B cell (primary cell): ENCODE results near the gene FSCN2. TPM values are rescaled to one million over a fixed set of nuclear protein-coding genes. Genes with fewer than 3 reads are reported as not detected.

Source experiments
- ATAC-seq: fragments of 200-7000 bp; cut with Tn5 transposase; one replicate; pipeline ENCODE4 v1.10.0; 2021; ENCODE audit warnings: low read depth, mild to moderate bottlenecking, moderate number of reproducible peaks, moderate library complexity
- CTCF ChIA-PET: fragments of 350-600 bp; sonication (Branson Sonifier 250); formaldehyde crosslinking; loops from one replicate; lab custom pipeline; 2021; ENCODE audit warnings: antibody characterized with exemption, inconsistent platforms; lab: Charles Lee
- POLR2A ChIA-PET: fragments of 350-600 bp; sonication (Branson Sonifier 250); formaldehyde crosslinking; loops from one replicate; lab custom pipeline; 2021; ENCODE audit warnings: antibody characterized with exemption; lab: Charles Lee
- DNase-seq: peaks from one replicate; pipeline ENCODE4 v3.0.0; 2013
- H2AFZ ChIP-seq: 2 replicates; pipeline ENCODE4 v1.6.1; 2012; ENCODE audit warnings: mild to moderate bottlenecking, low read depth, low read length; ENCODE audit not compliant: insufficient read depth, poor library complexity, severe bottlenecking
- H3K27ac ChIP-seq, 2 donors: 1 replicate in 1 of 2; 2 replicates in 1 of 2; pipeline ENCODE4 v1.5.1; 2012 to 2013; ENCODE audit warnings: low read length in 2 of 2, mild to moderate bottlenecking in 2 of 2, moderate library complexity in 1 of 2
- H3K27me3 ChIP-seq, 4 experiments: fragments of 200-600 bp in 1 of 4; sonication (generic) in 1 of 4; replicated peaks in 1 of 4; 1 replicate in 2 of 4; 2 replicates in 2 of 4; pipeline versions ENCODE4 v1.6.1 to v1.7.0; 2013 to 2016; ENCODE audit warnings: low read length in 3 of 4, mild to moderate bottlenecking in 2 of 4, mixed read lengths in 1 of 4, moderate library complexity in 1 of 4; ENCODE audit not compliant: insufficient read depth in 4 of 4, control insufficient read depth in 3 of 4; ENCODE audit errors: control extremely low read depth in 1 of 4
- H3K36me3 ChIP-seq, 2 experiments: replicated peaks in 1 of 2; 1 replicate in 1 of 2; 2 replicates in 1 of 2; pipeline versions ENCODE4 v1.6.1 to v1.7.1; 2013; ENCODE audit warnings: low read length in 1 of 2; ENCODE audit not compliant: insufficient read depth in 2 of 2, control insufficient read depth in 1 of 2; ENCODE audit errors: control extremely low read depth in 1 of 2, extremely low read depth in 1 of 2
- H3K4me1 ChIP-seq, 2 donors: fragments of 200-600 bp in 1 of 2; sonication (generic) in 1 of 2; 1 replicate in 1 of 2; 2 replicates in 1 of 2; pipeline versions ENCODE4 v1.5.1 to v1.6.1; 2013 to 2017; ENCODE audit warnings: low read length in 2 of 2; ENCODE audit not compliant: control insufficient read depth in 2 of 2, insufficient read depth in 2 of 2
- H3K4me2 ChIP-seq: replicated peaks from 2 replicates; pipeline ENCODE3; 2012; ENCODE audit warnings: mild to moderate bottlenecking, low read depth, low read length; ENCODE audit not compliant: poor library complexity, severe bottlenecking
- H3K4me3 ChIP-seq, 5 experiments: fragments of 200-600 bp in 1 of 5; sonication (generic) in 1 of 5; 1 replicate in 3 of 5; 2 replicates in 2 of 5; pipeline versions ENCODE4 v1.5.1 to v1.7.0; 2011 to 2016; ENCODE audit warnings: low read length in 4 of 5, mild to moderate bottlenecking in 4 of 5, low read depth in 2 of 5, control low read depth in 1 of 5, moderate library complexity in 1 of 5; ENCODE audit not compliant: insufficient read depth in 1 of 5; ENCODE audit errors: control extremely low read depth in 1 of 5, extremely low read depth in 1 of 5
- H3K79me2 ChIP-seq: fragments of 200-600 bp; sonication (generic); one replicate; pipeline ENCODE4 v1.6.0; 2016; ENCODE audit warnings: low read length; ENCODE audit not compliant: control insufficient read depth, insufficient read depth
- H3K9ac ChIP-seq: fragments of 200-600 bp; sonication (generic); 2 replicates; pipeline ENCODE4 v1.6.1; 2017; ENCODE audit warnings: mild to moderate bottlenecking, low read length, moderate library complexity
- H3K9me3 ChIP-seq, 3 donors: one replicate each; pipeline versions ENCODE4 v1.6.1 to v1.7.1; 2013; ENCODE audit warnings: low read length in 2 of 3; ENCODE audit not compliant: control insufficient read depth in 2 of 3, insufficient read depth in 1 of 3; ENCODE audit errors: control extremely low read depth in 1 of 3
- H4K20me1 ChIP-seq: 2 replicates; pipeline ENCODE4 v1.6.0; 2012; ENCODE audit warnings: mild to moderate bottlenecking, low read length; ENCODE audit not compliant: insufficient read depth, control insufficient read depth, poor library complexity, severe bottlenecking
- H3K27ac Mint-ChIP-seq: one replicate; pipeline ENCODE4 v1.8.0; 2021; ENCODE audit warnings: mixed read lengths
- H3K27me3 Mint-ChIP-seq: one replicate; pipeline ENCODE4 v1.8.0; 2021; ENCODE audit warnings: mixed read lengths
- H3K4me1 Mint-ChIP-seq: one replicate; pipeline ENCODE4 v1.8.0; 2021; ENCODE audit warnings: mixed read lengths
- H3K4me3 Mint-ChIP-seq: one replicate; pipeline ENCODE4 v1.8.0; 2021; ENCODE audit warnings: mixed read lengths
- H3K9me3 Mint-ChIP-seq: one replicate; pipeline ENCODE4 v1.8.0; 2022; ENCODE audit warnings: mixed read lengths; ENCODE audit not compliant: insufficient read depth
- EZH2 ChIP-seq: IDR thresholded peaks from 2 replicates; pipeline ENCODE4 v1.6.1; 2012; ENCODE audit warnings: borderline replicate concordance, low read depth, mild to moderate bottlenecking, moderate library complexity, low read length; ENCODE audit not compliant: insufficient read depth, poor library complexity, severe bottlenecking
- WGBS: methylation state at CpG from one replicate; pipeline ENCODE4 v1.1.5; 2013; ENCODE audit warnings: missing lambda C conversion rate; ENCODE audit not compliant: insufficient coverage; 5-methylcytosine and 5-hydroxymethylcytosine counted together
- intact Hi-C: fragments of 100-400 bp; cut with micrococcal nuclease; formaldehyde crosslinking; loops from one replicate; pipeline ENCODE4 v1.10.0; 2022
- polyA plus RNA-seq: library from polyadenylated mRNA; depleted of rRNA; stranded (reverse); fragments of >200 nt; gene quantifications from 2 replicates; pipeline ENCODE4 v1.2.3, GENCODE V29; 2012
- total RNA-seq, 2 donors: library from RNA; stranded (reverse); fragments of 120-200 nt in 1 of 2; gene quantifications; 1 replicate in 1 of 2; 2 replicates in 1 of 2; pipeline versions ENCODE4 v1.2.3 to v1.2.4, GENCODE V29; 2013 to 2022
- TF ChIP-seq, protein P1 (sequence below): fragments of 200-600 bp; IDR thresholded peaks from one replicate; pipeline ENCODE4 v1.8.0; 2022; ENCODE audit warnings: antibody characterized with exemption, mild to moderate bottlenecking

The FSCN2 gene
- total and polyA plus RNA-seq, 2 donors (not counting 1 experiment from before 2014, with no cell fraction given): 6.3 to 12.0 TPM

DNA sequence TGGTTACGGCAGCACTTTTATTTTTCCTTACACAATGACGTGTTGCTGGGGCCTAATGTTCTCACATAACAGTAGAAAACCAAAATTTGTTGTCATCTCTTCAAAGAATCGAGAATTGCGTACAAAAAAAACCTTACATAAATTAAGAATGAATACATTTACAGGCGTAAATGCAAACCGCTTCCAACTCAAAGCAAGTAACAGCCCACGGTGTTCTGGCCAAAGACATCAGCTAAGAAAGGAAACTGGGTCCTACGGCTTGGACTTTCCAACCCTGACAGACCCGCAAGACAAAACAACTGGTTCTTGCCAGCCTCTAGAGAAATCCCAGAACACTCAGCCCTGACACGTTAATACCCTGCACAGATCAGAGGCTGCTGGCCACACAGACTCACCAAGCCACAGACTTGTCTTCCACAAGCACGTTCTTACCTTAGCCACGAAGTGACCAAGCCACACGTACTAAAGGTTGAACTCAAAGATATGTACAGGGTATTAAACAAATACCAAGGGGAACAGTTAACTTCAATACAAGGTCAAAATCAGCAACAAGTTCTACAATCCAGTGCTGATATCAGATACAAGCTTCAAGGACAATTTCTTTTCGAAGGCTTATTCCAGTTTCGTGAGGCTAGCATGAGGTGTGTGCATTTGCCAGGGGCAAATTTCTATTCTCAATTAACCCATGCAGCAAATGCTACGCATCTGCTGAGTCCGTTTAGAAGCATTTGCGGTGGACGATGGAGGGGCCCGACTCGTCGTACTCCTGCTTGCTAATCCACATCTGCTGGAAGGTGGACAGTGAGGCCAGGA is 18.0 kb upstream of the FSCN2 start:
- no peak overlapping the region for H2AFZ ChIP-seq
- ChIA-PET CTCF (interaction anchor here (1.1 to 3.4 kb wide), 11 partner anchors 9 to 257 kb away, joined by 4 to 17 read pairs (median 6); partner anchors contain the start of gene BAHCC1), POLR2A (interaction anchor here (0.7 to 3.7 kb wide), 4 partner anchors 9 to 113 kb away, joined by 3 to 32 read pairs (median 6); no protein-coding TSS in a partner anchor)
- Mint-ChIP-seq H3K9me3 (no peaks in the 10 kb centered on the region), H3K27ac (peak overlapping the region; percentile 94), H3K4me3 (peak overlapping the region; percentile 97), H3K27me3 (no peaks in the 10 kb centered on the region), H3K4me1 (peaks cover 46% of the 10 kb centered on the region)
- no peak for TF ChIP-seq EZH2
- TF ChIP-seq, protein P1, sequence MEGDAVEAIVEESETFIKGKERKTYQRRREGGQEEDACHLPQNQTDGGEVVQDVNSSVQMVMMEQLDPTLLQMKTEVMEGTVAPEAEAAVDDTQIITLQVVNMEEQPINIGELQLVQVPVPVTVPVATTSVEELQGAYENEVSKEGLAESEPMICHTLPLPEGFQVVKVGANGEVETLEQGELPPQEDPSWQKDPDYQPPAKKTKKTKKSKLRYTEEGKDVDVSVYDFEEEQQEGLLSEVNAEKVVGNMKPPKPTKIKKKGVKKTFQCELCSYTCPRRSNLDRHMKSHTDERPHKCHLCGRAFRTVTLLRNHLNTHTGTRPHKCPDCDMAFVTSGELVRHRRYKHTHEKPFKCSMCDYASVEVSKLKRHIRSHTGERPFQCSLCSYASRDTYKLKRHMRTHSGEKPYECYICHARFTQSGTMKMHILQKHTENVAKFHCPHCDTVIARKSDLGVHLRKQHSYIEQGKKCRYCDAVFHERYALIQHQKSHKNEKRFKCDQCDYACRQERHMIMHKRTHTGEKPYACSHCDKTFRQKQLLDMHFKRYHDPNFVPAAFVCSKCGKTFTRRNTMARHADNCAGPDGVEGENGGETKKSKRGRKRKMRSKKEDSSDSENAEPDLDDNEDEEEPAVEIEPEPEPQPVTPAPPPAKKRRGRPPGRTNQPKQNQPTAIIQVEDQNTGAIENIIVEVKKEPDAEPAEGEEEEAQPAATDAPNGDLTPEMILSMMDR: no peak
- H3K79me2 ChIP-seq: peaks cover 41% of the 10 kb centered on the region
- WGBS: 3% methylated on average over 16 of the region's 22 CpGs
- no peaks in the 10 kb centered on the region for H3K27me3 ChIP-seq
- DNase-seq: peak; percentile 52
- H3K4me3 ChIP-seq: peak overlapping the region; percentile 73 to 96 (median 86)
- intact Hi-C loops: loop anchor here (1.0 to 10.0 kb wide), 4 partner anchors 115 to 1713 kb away; partner anchors contain the start of genes BAHCC1, CBX8 and SLC38A10
- H3K4me2 ChIP-seq: peak overlapping the region; percentile 99
- no peaks in the 10 kb centered on the region for H3K9me3 ChIP-seq
- ATAC-seq: no peak
- peaks cover 0 to 36% of the 10 kb centered on the region in 2 experiments for H3K36me3 ChIP-seq
- peaks cover 28 to 45% of the 10 kb centered on the region in 2 donors for H3K4me1 ChIP-seq
- peak overlapping the region in 1 of 2 donors; percentile 81 for H3K27ac ChIP-seq
- H3K9ac ChIP-seq: peak overlapping the region; percentile 93
- H4K20me1 ChIP-seq: peaks cover 44% of the 10 kb centered on the region
